Hypothalamus (tissue), 51 donors: Measurements from ENCODE around the gene INPP5A.
"Not testable (repeated sequence)": the region's sequence is repeated elsewhere in the genome, so short reads cannot be mapped to it uniquely, and the experiment has no call there.

ENCODE experiments used
- DNase-seq, 51 donors: peaks; one replicate each; lab custom pipeline; 2025; lab: John Stamatoyannopoulos, UW

Gene INPP5A

DNA sequence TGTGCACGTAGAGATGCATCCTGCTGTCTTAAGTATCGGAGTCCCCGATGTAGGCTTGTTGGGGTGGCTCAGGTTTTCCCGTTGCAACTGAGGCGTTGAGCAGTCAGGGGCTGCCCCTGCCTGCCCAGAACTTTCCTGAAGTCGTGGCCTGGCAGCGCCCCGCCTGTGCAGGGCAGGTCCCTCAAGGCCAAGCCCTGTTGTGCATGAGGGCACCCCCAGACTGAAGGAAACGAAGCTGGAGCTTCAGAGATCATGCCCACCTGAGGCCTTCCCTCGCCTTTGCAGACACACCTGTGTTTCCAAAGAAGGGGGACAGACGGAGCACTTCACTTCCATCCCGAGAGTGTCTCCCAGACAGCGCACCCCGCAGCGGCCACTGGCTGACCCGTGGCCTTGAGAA lies 127.3 kb downstream of the INPP5A start:
- DNase-seq, result no peak

DNA sequence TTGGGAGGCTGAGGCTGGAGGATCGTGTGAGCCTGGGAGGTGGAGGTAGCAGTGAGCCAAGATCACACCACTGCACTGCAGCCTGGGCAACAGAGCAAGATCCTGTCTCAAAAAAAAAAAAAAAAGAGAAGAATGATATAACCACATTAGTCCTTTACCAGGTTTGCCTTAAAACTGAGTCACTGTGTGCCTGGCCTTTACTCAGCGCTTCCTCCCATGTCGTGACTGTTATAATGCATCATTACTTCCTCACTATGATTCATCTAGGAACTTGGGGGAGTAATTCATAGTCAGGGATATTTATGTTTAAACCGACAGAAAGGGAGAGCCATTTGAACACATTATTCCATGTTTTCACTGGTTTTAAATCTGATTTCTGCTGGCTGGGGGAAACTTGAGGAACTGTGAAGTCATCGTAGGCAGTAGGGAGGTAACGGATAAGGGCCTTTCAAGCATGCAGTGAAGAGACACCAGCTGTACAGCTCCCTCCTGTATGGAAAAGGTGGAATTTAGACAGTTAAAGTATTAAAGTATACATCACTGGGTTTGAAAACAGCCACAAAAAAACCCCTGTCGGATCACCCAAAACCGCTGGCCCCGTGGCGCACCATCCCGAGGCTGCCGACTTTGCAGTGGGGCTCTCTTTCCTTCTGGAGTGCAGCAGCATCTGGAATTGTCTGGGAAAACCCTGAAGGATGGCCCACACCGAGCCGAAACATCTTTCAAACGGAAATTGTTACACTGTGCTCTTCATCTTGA lies 128.5 kb downstream of the INPP5A start:
- peak in 1 of 51 donors; percentile 15 for DNase-seq

DNA sequence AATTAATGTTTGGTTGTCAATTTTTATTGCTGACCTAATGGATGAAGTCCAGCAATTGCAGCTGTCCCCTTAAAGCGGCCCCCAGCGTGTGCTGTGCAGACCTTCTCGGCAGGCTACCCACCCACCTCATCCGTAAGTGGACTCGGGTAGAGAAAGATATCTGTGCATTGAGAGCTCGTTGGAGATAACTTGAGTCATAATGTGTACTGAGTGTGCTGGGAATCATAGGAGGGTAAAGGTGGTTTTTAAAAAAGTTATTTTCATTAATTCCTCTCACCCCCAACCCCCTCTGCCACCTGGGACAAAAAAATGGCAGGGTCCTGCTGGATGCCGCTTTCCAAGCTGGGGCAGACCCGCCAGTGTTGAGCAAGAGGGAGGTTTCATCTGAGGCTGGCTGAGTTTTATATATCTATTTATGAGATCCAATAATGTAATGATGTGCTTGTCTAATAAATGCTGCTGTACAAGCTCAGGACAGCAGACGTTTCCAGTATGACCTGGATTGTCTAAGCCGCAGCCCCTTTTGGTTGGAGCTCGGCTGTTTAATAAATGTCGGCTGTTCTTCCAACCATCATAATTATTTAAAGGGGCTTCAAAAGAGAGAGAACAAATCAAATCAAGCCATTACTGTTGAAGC lies 129.2 kb downstream of the INPP5A start:
- DNase-seq, result no peak

DNA sequence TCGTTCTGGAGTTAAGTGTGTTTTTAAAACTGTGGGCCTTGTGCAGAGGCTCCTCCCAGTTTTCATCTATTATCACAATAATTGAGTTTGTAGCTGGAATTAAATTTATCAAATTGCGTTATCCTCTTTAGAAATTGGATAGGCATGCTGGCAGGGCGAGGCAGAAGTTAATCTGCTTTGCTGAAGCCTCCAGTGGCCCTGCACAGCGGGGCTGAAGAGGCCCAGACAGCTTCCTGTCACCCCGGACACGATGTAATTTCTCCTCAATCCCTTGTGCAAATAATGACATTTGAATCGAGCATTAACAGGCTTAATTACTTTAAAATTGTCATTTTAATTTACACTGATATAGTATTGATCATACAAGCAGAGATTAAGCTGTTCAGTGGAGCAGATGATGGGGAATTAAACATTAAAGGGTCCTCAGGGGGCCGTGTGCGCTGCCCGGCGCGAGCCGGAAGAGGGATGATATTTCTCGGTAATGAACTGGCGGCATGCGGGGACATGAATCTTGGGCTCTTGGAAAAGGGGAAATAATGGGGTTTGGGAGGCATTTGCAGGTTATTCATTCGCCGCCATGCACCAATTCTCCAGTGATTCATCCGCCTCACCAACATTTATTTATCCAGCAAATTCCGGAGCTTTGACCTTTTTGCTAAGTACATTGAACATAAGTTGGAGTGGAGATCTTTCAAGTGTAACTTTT lies 129.9 kb downstream of the INPP5A start:
- no peak for DNase-seq

DNA sequence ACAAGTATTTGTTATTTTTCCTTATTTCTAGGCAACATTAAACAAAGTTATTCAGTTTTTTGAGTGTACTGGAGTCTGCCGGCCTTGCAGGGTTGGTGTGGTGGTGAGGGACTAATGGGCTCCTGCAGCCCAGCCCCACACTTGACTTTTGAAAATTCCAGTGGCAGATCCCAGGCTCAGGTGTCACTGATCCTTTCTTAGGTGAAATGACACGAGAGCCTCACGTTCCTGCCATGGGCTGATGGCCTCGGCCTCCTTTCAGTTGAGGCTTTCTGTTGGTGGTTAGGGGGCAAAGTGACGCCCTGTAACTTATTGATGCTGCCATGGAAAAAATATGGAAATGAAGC lies 130.4 kb downstream of the INPP5A start:
- DNase-seq, result no peak

DNA sequence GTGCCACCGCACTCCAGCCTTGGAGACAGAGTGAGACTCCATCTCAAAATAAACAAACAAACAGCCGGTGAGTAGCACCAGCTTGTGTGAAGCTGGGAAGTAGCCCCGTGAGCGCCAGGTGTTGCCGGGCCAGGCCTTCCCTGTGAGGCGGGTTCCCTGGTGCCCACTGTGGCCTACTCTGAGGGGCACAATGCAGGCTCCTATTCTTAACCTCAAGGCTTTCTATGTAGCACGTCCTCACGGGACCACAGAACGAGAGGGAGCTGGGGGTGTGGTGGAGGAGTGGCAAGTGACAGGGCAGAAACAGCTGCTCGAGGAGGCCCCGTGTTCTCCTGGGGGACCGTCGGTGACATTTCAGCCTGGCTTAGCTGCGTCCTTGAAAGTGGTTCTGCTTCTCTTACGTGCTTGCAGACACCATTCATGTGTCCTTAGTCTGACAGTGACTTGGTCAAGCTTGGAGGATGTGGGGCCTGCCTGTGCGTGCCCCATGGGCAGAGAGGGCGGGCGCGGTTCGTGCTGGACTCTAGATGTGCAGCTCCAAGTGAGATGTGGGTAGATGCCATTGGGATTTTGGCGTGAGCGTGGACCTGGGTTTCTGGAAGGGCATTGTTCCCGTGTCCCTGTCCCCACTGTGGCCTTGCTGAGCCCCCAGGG lies 131.7 kb downstream of the INPP5A start:
- DNase-seq, result no peak

DNA sequence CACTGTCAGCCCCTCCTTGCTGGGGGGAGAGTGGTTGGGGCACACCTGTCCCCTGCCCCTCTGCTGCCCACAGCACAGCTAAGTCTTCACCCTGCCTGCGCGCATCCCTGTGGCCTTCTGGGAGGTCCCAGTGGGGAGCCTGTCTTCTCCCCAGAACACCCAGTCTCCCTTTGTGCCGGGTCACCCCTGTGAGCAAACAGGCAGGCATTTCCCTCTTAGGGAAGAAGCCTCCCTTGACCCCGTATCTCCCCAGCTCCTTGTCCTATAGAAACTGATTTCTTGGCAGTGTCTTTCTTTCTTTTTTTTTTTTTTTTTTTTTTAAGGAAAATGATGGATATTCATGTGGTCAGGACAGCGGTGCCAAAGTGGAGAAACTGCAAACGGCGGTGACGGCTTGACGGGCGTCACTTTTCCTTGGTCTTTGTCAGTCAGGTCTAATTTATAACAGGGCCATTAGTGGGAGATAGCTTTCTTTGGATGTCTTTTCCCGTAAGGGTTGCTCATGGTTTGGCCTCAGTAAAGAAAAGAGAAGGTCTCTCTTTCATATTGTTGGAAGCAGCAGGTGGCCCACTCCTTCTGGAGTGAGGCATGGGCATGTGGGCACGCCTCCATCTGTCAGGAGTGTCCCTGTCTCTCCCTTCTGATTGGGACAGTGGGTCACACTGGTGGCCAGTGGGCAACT lies 133.1 kb downstream of the INPP5A start:
- no peak for DNase-seq

DNA sequence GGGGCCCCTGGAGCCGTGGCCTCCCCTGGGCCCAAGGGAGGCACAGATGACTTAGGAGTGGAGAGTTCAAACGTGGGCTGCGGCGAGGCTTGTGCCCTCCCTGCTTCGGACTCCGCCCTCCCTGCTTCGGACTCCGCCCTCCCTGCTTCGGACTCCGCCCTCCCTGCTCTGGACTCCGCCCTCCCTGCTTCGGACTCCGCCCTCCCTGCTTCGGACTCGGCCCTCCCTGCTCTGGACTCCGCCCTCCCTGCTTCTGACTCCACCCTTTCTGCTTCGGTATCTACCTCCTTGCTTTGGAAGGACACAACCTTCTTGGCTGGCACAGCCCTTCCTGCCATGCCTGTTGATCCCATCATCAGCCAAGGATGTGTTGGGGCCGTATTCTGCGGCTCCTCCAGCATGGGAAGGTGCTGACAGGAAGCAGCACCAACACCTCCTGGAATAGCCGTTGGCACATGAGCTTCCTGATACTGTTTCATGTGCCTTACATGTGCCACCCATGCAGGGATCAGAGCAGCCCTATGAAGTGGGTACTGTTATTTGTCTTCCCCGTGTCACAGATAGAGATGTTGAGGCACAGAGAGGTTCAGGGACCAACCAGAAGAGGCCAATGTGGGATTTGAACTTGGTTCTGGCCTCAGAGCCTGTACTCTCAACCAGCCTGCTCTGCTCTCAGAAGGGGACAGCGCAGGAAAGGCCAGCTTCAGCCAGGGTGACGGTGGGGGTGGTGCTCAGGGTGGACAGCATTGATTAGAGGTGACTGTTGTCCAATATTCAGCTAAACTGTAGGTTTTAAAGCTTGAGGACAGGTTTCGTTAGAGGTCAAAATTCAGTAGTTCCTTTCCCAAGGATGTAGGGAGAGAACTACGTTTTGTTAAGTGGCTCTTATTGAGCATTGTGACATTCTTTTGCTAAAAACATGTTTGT lies 133.9 kb downstream of the INPP5A start:
- no peak for DNase-seq

DNA sequence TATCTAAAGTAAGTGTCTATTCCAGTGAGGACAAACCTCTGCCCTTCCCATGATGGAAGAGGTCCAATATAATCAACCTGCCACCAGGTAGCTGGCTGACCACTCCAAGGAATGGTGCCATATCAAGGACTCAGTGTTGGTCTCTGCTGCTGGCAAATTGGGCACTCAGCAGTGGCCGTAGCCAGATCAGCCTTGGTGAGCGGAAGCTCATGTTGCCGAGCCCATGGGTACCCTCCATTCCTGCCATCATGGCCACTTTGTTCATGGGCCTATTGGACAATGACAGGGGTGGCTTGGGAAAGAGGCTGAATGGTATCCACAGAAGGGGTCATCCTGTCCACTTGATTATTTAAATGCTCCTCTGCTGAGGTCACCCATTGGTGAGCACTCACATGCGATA lies 136.2 kb downstream of the INPP5A start:
- DNase-seq, result not testable (repeated sequence)

DNA sequence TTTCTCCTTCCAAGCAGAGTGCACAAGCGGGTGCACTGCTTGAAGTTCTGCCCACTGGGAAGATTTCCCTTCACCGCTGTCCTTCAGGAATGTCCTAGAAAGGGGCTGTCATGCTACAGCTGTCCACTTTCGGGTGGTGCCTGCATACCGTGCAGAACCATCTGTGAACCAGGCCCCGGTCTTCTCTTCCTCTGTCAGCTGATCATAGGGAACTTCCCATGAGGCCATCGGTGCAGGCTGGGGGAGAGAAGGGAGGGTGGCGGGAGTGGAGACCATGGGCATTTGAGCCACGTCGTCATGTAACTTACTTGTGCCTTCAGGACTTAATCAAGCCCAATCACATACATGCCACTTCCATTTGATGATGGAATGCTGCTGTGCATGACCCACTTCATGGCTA lies 136.7 kb downstream of the INPP5A start:
- DNase-seq, result no peak

DNA sequence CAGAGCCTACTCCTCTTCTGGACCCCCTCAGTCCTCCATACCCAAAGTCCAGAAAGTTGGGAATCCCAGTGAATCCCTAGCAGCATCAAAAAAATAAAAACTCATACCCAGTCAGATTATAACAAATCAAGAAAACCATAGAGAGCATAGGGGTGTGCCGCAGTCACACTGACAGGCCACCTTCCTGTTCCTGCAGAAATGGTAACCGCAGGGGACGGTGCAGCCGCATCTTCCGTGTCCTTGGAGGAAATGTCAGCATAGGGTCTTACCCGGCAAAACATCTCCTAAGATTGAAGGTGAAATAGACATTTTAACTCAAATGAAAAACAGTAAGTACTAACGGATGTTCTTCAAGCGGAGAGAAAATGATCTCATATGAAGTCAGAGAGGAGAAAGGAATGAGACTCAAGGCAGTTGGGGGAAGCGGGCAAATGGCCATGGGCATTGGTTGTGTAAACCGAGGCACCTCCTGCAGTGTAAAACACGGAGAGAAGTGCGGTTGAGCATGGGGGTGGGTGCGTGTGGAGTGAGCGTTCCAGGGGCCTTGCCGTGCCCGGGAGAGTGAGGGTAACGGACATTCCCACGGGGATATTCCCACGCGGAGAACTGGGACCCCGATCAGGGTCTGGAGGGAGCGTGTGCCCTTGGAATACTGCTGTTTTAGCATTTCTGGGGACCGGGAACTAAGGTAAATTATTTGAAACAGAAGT lies 137.6 kb downstream of the INPP5A start:
- DNase-seq, result no peak

DNA sequence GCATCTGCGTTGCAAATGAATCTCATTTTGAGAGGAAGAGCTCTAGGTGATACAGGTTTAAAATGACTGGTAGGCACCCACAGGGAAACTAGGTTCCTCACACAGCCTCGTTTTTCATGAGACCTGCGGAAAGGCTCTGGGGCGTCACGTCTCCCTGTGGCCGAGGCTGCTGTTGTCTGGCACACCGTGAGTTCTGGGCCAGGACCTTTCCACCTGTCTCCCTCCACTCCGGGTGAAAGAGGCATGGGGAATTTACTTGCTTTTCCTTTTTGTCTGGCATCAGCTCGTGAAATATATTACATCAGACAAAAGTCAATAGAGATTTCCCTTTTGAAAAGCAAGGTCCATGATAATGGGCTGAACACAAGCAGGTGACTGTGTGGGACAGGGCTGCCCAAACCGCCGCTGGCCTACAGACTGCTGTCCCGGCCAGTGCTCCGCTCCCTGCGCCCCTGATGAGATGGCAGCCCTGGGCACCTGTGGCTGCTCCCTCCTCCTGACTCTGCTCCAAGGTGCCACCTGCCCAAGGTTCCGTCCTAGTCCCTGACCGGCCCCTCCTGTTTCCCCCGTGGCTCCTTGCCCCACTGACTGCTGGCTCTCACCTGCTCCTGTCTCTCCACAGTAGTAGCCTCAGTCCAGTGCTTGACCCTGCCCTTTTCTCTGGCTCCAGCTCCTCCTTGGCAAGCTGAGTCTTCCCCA lies 138.8 kb downstream of the INPP5A start:
- no peak for DNase-seq

DNA sequence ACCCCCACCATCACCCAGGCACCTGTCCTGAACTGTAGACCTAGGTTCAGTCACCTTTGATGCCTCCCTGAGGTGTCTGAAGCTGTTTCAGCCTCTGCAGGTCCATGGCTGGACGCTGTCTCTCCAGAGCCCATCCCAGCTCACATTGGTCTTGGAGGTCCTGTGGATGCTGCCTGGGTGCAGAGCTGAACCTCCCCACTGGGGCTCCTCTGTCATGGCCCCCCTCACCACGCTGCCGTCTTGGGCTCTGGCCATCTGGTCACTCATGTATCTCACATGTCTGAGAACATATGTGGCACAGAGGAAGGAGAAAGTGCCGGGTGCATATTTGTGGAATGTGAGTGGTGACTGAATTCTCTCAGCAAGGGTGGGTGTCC lies 139.5 kb downstream of the INPP5A start:
- DNase-seq, result no peak

DNA sequence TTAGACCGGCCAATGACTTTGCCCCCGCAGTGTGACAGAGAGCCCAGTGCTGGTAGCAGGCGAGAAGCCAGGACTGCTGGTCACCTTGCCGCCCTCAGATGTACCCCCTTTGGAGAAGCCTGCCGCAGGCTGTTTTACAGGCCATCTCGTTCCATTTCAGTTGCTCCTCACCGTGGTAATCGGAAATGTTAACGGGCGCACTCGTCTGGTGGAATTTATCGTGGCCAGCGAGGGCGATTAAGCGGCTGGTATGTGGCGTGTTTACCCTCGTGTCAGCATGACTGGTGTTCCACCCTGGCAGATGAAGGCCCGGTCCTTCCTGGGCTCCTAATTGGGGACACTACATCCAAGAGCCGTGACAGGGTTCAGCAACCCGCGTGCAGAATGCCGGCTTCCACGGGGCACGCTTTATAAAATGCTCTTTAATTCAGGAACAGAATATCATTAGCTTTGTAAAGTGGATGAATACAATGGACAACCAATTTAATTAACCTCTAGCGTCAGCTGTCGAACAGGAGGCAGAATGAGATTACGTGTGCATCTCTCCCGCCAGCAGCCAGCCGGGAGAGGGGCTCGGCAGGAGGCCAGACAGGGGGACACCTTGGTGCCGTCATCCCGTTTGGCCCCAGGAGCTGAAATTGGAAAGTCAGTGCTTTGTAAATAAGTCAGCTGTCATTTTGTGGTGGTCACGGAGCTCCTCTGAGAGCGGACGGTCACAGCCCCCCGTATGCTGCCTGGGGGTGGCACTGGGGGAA lies 140.1 kb downstream of the INPP5A start:
- no peak for DNase-seq

DNA sequence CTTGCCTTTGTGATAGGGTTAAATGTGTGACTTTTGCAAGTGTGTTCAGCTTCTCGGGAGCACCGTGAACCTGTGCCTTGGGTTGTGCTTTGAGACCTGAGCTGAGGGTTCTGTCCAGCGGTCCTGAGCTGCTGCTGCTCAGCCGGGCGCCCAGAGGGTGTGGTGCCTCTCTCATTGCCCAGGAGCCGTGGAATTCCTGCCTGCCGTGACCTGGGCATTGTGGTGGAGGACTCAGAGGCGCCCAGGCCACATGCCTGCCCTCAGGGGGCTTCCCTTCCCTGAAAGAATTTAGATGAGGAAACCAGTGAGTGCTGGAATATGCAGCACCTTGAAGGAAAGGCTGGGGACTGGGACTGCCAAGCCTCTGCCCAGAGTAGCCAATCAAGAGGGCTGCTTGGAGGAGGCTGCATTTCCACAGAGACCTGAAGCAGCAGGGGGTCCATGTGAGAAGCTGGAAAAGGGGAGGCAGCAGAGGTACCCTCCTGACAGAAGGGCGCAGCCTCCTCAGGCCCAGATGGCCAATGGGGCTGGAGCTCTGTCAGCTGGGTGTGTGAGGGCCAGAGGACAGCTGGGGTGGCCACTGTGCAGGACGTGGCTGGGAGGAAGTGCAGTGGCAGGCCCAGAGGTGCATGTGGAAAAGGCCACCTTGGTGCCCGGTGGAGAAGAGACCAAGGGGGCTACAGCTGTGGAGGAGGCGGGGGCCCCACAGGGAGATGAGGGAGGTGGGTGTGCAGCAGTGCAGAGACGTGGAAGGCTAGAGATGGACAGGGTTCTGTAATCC lies 141.0 kb downstream of the INPP5A start:
- no peak for DNase-seq

DNA sequence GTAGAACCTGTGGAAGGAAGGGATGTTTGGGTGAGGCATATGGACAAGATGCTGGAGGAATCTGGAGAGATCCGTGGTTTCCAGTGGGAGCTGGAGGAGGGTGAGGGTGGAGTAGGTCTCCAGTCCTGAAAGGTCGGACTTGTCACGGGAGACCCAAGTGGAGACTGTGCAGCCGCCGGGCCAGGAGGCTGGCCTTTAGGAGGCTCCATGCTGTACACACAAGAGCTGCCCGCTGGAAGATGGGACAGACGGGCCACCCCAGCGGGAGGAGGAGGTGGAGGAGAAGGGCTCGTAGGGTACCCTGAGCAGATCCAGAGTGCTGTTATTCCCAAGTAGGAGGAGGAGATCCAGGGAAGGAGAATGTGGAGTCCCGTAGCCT lies 141.6 kb downstream of the INPP5A start:
- DNase-seq, result no peak

DNA sequence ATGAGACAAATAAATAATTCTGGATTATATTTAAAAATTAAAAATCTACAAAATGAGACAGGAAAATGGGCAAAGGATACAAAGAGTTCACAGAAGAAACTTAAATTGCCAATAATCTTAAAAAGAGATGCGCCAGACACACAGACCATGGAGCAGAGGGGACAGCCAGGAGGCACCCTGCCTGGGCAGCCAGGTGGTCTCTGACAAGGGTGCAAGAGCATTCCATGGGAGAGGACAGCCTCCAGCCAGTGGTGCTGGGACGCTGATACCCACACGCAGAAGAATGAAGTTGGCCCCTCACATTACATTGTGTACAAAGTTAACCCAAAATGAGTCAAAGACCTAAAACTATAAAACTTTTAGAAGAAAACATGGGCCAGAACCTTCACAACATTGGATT lies 142.1 kb downstream of the INPP5A start:
- no peak for DNase-seq
